ENCODE measurements around the gene LCMT2.

GRCh38 chr15:43277901-43278300, 52.5 kb downstream of the LCMT2 start:
- TF ChIP-seq CTCF (IDR thresholded peaks at IDR 0.05; ENCODE audit: low read length), result no peak
- no peak for TF ChIP-seq EZH2 (optimal IDR thresholded peaks at IDR 0.05; ENCODE audit: low read depth, low read length)
